Parathyroid adenoma (tissue), 2 donors: ENCODE data around the gene ZNF281.
"Not testable (repeated sequence)": the region's sequence is repeated elsewhere in the genome, so short reads cannot be mapped to it uniquely, and the experiment has no call there.

Experiments
- H2AFZ ChIP-seq: fragments of 300-600 bp; sonication (generic); one replicate; pipeline ENCODE4 v1.7.0; 2017; ENCODE audit warnings: antibody characterized with exemption, mild to moderate bottlenecking
- H3K27ac ChIP-seq: fragments of 300-600 bp; sonication (generic); one replicate; pipeline ENCODE4 v1.7.0; 2017
- H3K27me3 ChIP-seq: fragments of 300-600 bp; sonication (generic); one replicate; pipeline ENCODE4 v1.7.0; 2017; ENCODE audit warnings: low read length; ENCODE audit not compliant: control insufficient read depth, insufficient read depth
- H3K36me3 ChIP-seq: fragments of 300-600 bp; sonication (generic); one replicate; pipeline ENCODE4 v1.7.0; 2017; ENCODE audit warnings: low read length; ENCODE audit not compliant: control insufficient read depth, insufficient read depth
- H3K4me1 ChIP-seq: fragments of 300-600 bp; sonication (generic); one replicate; pipeline ENCODE4 v1.7.0; 2017; ENCODE audit warnings: control low read depth
- H3K4me2 ChIP-seq: fragments of 300-600 bp; sonication (generic); one replicate; pipeline ENCODE4 v1.7.0; 2017; ENCODE audit warnings: low read length
- H3K4me3 ChIP-seq: fragments of 300-600 bp; sonication (generic); one replicate; pipeline ENCODE4 v1.7.0; 2017; ENCODE audit warnings: low read depth, low read length
- H3K79me2 ChIP-seq: fragments of 300-600 bp; sonication (generic); one replicate; pipeline ENCODE4 v1.7.0; 2017; ENCODE audit warnings: control low read depth
- H3K9ac ChIP-seq: fragments of 300-600 bp; sonication (generic); one replicate; pipeline ENCODE4 v1.7.0; 2017; ENCODE audit warnings: mild to moderate bottlenecking
- H3K9me3 ChIP-seq: fragments of 300-600 bp; sonication (generic); one replicate; pipeline ENCODE4 v1.7.0; 2017; ENCODE audit warnings: low read length; ENCODE audit not compliant: control insufficient read depth
- CTCF ChIP-seq: fragments of 300-600 bp; sonication (generic); IDR thresholded peaks from one replicate; pipeline ENCODE4 v1.7.0; 2017; ENCODE audit warnings: antibody characterized with exemption, mild to moderate bottlenecking
- donor health status: primary hyperparathyroidism.

Gene ZNF281

GRCh38 chr1:200423235-200423634, 13.4 kb upstream of the ZNF281 start:
- Histone ChIP-seq H3K4me3 (no peak overlapping the region), H3K4me2 (no peak overlapping the region), H3K79me2 (no peaks in the 10 kb centered on the region), H3K27ac (no peak overlapping the region), H3K36me3 (no peaks in the 10 kb centered on the region), H2AFZ (no peak overlapping the region), H3K9ac (no peak overlapping the region), H3K9me3 (no peaks in the 10 kb centered on the region), H3K4me1 (no peaks in the 10 kb centered on the region), H3K27me3 (no peaks in the 10 kb centered on the region)
- TF ChIP-seq CTCF = no peak

- no peak overlapping the region for H3K4me3 ChIP-seq
- H3K36me3 ChIP-seq = no peaks in the 10 kb centered on the region
- no peak overlapping the region for H3K4me2 ChIP-seq
- H3K79me2 ChIP-seq = no peaks in the 10 kb centered on the region
- TF ChIP-seq CTCF = no peak
- no peaks in the 10 kb centered on the region for H3K4me1 ChIP-seq
- no peak overlapping the region for H3K9ac ChIP-seq
- no peaks in the 10 kb centered on the region for H3K9me3 ChIP-seq
- H2AFZ ChIP-seq = no peak overlapping the region
- H3K27me3 ChIP-seq = no peaks in the 10 kb centered on the region
- no peak overlapping the region for H3K27ac ChIP-seq
Observed at GRCh38 chr1:200422211-200422610, 12.4 kb upstream of the ZNF281 start.

GRCh38 chr1:200415789-200416593, 6.2 kb upstream of the ZNF281 start:
- Histone ChIP-seq H3K9ac (no peak overlapping the region), H2AFZ (peak overlapping the region; percentile 27), H3K9me3 (no peaks in the 10 kb centered on the region), H3K4me2 (no peak overlapping the region), H3K4me1 (no peaks in the 10 kb centered on the region), H3K27ac (no peak overlapping the region), H3K27me3 (no peaks in the 10 kb centered on the region), H3K4me3 (no peak overlapping the region), H3K36me3 (no peaks in the 10 kb centered on the region), H3K79me2 (no peaks in the 10 kb centered on the region)
- TF ChIP-seq CTCF = no peak

- Histone ChIP-seq H3K27ac (no peak overlapping the region), H3K4me2 (no peak overlapping the region), H3K9me3 (no peaks in the 10 kb centered on the region), H3K9ac (no peak overlapping the region), H3K36me3 (no peaks in the 10 kb centered on the region), H3K4me1 (no peaks in the 10 kb centered on the region), H3K4me3 (no peak overlapping the region), H2AFZ (no peak overlapping the region), H3K27me3 (no peaks in the 10 kb centered on the region), H3K79me2 (no peaks in the 10 kb centered on the region)
- TF ChIP-seq CTCF = no peak
Observed at GRCh38 chr1:200415227-200415626, 5.4 kb upstream of the ZNF281 start.

GRCh38 chr1:200414657-200415056, 4.8 kb upstream of the ZNF281 start:
- H2AFZ ChIP-seq = no peak overlapping the region
- no peaks in the 10 kb centered on the region for H3K79me2 ChIP-seq
- H3K36me3 ChIP-seq = no peaks in the 10 kb centered on the region
- no peak overlapping the region for H3K9ac ChIP-seq
- no peak overlapping the region for H3K4me2 ChIP-seq
- no peaks in the 10 kb centered on the region for H3K9me3 ChIP-seq
- no peak overlapping the region for H3K27ac ChIP-seq
- no peaks in the 10 kb centered on the region for H3K27me3 ChIP-seq
- H3K4me1 ChIP-seq = no peaks in the 10 kb centered on the region
- TF ChIP-seq CTCF = no peak
- H3K4me3 ChIP-seq = no peak overlapping the region

GRCh38 chr1:200413766-200414165, 3.9 kb upstream of the ZNF281 start:
- not testable (repeated sequence) for H3K4me2 ChIP-seq, H3K4me1 ChIP-seq, H3K9ac ChIP-seq, H3K9me3 ChIP-seq, H3K27me3 ChIP-seq, H3K79me2 ChIP-seq, H3K4me3 ChIP-seq, H3K27ac ChIP-seq, H3K36me3 ChIP-seq, H2AFZ ChIP-seq
